Activated T-cell treated with anti-CD3 and anti-CD28 coated beads, Interleukin-2, amount 50 U/mL, for 48 hours (primary cell): Measurements from ENCODE around the gene ENAH.

Source experiments
- DNase-seq, 2 experiments: peaks; one replicate each; pipeline ENCODE4 v3.0.0-alpha.2; 2020

ENAH gene

DNA sequence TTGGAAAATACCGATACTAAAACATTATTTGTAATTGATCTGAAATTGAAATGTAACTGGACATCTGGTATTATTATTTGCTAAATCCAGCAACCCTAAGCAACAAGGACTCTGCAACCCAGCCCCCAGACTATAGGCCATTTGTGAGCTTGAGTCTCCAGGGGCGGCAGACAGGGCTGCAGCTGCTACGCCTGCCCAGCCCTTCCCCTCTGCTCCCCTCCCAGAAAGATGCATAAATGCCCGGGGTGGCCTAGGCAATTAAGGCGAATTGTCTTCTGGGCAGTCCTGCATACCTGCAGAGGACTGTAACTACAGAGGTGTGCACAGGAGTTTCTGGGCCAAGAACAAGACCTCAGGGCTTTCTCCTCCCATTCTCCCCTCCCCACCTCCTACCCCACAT, 183.9 kb downstream of the ENAH start:
- peak in 1 of 2 experiments; percentile 18 for DNase-seq

GRCh38 chr1:225468270-225469020, 184.5 kb downstream of the ENAH start:
- DNase-seq = peak in 1 of 2 experiments; percentile 59

DNA sequence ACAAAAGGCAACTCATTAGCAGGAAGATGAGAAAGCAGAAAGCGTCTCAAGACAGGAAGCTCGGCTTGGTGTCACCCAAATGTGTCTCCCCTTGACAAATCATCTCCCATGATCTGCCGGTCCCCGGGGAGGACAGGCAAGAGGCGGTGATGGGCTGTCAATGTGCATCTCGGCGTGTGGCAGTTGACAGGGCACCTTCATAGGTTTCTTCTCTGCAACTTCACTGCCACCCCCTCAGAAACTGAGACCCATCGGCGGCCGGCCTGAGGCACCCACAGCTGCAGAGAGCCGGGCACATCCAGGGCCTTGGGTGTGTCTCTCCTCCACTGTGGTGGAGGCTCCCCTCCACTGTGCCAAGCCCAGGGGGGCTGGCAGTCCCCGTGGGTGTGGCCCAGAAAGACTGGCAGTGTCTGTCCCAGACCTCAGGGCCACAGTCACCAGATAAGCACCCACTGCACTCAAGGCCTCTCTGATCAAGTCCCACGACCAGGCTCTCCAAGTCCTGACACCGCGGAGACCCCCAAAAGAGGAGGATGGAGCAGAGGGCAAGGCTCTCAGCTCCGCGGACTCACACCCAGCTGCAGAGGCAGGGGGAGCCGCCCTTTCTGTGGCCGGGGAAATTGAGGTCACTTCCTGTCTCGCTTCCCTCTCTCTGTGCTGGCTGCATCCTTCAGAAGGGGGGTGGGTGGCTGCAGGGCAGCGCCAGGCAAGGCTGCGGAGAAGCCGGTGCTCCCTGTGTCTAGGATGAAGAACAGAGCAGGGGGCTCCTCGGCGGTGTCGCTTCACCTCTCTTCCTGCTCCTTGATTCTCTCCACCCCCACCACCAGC, 185.5 kb downstream of the ENAH start:
- peak; percentile 86 to 88 for DNase-seq

GRCh38 chr1:225466848-225467192, 186.1 kb downstream of the ENAH start:
- DNase-seq = no peak

DNA sequence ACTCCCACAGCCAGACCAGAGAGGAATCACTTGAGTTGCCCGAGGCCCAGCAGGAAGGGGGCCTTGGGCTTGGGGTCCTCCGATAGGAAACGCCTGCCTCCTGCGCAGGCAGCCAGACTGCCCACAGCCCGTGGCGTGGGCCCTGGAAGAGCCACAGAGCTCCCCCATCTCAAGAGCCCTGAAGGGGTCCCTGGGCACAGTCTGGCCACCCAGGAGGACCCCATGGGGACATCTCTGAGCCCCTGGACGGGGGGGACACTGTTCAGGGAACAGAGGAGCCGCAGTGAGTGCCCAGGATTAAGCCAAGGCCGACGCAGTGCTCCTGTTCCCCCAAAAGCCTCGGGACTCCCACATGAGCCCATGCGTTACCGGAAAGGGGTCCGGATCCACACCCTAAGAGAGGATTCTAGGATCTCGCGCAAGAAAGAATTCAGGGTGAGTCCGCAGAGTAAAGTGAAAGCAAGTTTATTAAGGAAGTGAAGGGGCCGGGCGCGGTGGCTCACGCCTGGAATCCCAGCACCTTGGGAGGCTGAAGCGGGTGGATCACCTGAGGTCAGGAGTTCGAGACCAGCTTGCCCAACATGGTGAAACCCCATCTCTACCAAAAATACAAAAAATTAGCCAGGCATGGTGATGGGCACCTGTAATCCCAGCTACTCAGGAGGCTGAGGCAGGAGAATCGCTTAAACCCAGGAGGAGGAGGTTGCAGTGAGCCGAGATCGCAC, 187.0 kb downstream of the ENAH start:
- peak; percentile 14 to 18 for DNase-seq

GRCh38 chr1:225464851-225465792, 187.8 kb downstream of the ENAH start:
- peak; percentile 15 to 16 for DNase-seq

GRCh38 chr1:225462714-225463574, 190.0 kb downstream of the ENAH start:
- no peak for DNase-seq

DNA sequence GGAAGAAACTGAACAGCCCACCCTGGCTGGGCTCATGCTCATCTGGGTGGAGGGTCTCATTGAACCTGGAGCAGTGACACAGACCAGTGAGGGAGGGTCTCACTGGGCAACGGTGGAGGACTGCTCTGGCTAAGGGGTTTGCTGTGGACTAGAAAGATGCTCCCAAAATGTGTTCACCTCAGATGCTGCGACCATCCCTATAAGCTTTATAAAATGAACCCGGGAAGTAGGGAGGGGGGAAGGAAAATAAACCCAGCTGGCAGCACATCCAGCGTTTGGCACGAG, 190.6 kb downstream of the ENAH start:
- no peak for DNase-seq

- DNase-seq = no peak
Observed at GRCh38 chr1:225461533-225462428, 191.1 kb downstream of the ENAH start.

DNA sequence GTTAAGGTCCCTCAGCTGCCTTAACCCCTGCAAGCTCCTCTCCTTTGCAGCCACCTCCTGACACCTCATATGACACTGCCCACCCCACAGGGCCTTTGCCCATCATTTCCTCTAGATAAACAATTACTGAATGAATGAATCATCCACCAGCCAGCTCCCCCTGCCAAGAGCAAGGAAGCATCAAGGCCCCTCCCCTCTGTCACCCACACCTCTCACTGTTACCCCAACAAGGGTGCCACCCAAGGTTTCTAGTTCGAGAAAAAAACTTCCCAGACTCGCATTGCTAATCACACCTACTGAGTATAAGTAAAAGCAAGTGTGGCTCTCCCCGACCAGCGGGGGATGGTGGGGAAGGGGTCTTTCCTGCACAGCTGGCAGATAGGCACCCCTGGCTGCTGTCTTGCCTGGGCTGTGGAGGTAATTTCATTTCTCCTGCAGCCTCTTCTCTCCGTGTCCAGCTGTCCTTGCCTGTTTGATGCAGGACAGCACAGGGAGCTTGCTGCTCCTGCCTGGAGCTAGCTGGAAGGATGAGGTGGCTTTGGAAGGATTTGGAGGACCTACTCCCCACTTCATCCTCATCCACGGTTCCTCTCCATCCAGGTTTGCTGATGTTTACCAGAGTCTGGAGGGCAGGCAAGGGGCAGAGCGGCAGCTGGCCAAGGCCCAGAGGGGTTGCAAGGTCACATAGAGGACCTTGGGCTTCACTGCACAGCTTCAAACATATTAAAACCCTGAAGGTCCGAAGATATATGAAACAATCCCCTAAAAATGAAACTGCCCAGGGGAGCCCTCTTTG, 192.0 kb downstream of the ENAH start:
- DNase-seq = peak; percentile 55 to 67

DNA sequence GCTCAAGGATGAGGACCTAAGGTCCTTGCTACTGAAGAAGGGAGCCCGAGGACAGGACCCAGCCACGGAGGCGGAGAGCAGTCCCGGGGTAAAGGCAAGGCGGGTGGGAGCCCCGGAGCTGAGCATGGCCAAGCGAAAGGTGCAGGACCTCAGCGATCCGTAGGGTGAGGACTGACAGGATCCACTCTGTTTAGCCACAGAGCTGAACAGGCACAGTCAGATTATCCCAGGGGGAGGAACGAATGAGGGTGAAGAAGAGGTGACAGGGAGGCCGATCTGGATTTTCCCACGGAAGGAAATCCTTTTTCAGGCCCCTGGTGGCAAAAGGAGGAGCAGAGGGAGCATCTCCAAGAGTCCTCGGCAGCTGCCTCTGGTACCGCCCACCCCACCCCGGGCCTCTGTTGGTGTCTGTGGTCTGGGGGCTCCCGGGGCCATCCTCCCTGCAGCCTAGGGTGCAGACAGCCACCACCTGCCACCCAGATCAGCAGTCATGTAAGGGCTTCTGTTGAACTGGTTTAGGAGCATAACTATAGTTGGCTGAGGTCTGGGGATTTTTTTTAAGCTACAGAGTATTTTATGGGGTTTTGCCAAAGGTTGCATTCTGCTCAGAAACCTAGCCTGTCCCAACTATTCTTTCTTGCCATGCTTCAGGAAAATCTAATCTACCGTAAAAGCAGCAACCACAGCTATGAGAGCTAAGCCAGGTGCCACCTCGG, 192.7 kb downstream of the ENAH start:
- DNase-seq = no peak

GRCh38 chr1:225458222-225458631, 194.7 kb downstream of the ENAH start:
- DNase-seq = no peak

DNA sequence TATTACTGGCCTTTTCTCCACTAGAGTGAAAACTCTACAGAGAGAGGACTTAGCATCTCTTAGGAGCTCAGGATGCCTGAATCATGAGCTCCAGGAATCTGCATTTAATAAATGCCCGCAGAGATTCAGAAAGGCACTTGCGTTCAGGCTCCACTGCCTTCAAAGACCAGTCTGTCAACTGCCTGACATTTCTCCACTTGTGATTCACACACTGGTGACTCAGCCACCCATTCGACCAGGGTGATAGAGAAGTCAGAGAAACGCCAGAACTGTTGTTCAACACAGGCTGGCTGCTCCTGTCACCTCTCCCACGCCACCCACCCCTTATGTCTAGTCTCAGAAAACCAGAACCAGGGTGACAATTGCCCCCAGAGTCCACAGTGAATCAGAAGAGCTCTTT, 198.2 kb downstream of the ENAH start:
- DNase-seq = peak; percentile 86 to 87

DNA sequence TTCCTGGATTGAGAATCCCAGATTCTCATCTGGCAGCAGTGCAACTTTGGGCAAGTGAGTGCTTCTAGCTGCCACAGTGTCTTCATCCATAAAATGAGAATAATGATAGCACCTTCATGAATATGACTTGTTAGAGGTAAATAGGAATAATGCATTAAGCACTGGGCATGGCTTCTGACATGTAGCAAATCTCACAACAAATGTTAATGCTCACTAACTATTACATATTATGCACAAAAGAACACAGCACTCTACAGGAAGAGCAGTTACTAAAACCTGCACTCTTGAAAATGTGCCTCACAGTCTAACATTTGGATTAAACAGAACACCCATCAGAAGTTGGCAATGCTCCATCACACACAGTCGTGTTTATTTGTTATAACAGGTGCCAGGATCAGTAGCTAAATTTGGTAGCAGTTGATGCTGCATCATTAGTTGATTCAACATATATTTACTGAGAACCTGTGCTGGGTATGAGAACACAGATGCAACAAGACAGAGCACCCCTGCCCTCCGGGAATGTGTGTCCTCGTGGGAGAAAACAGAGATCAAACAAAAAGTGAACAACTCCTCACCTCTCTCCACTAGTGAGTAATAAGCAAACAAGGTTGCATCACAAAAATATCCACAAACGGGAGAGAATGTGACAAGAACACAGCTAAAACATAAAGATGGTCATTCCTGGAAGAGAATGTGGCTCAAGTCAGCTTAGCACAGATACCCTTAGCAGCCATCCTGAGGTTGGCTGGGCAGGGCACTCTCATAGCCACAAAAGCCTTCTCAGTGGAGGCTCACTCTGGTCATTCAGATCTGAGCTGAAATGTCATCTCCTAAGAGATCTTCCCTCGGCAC, 198.9 kb downstream of the ENAH start:
- DNase-seq = no peak

- DNase-seq = peak in 1 of 2 experiments; percentile 10
Observed at GRCh38 chr1:225451840-225452515, 200.9 kb downstream of the ENAH start.

- peak in 1 of 2 experiments; percentile 20 for DNase-seq
Observed at GRCh38 chr1:225451340-225451739, 201.6 kb downstream of the ENAH start.

- DNase-seq = peak in 1 of 2 experiments; percentile 24
Observed at GRCh38 chr1:225450491-225451191, 202.3 kb downstream of the ENAH start.
